Measurements from ENCODE around the gene GRK4. TPM values are rescaled to one million over a fixed set of nuclear protein-coding genes. Genes with fewer than 3 reads are reported as not detected.

The GRK4 gene
- total RNA-seq, 5 donors from 2014 or later (not counting 1 experiment from before 2014, with no cell fraction given), result 1.8 to 4.8 (median 2.5) TPM

DNA sequence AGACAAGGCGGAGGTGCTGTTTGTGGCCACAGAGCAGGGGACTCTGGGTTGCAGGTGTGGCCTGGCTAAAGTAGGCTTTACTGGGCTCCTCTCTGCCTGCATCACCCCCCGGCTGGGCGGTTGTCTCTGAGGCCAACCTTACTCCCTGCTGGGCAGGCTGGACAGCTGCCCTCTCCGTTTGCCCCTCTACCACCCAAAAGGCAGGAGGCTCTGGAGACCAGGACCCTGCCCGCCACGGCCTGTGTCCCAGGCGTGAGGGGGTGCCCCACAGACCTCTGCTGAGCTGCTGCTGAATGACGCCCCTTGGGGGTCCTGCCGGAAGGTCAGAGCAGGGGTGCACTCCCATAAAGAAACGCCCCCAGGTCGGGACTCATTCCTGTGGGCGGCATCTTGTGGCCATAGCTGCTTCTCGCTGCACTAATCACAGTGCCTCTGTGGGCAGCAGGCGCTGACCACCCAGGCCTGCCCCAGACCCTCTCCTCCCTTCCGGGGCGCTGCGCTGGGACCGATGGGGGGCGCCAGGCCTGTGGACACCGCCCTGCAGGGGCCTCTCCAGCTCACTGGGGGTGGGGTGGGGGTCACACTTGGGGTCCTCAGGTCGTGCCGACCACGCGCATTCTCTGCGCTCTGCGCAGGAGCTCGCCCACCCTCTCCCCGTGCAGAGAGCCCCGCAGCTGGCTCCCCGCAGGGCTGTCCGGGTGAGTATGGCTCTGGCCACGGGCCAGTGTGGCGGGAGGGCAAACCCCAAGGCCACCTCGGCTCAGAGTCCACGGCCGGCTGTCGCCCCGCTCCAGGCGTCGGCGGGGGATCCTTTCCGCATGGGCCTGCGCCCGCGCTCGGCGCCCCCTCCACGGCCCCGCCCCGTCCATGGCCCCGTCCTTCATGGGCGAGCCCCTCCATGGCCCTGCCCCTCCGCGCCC is 110.0 kb downstream of the GRK4 start:
- WGBS (ENCODE audit: insufficient coverage), result 21% methylated on average over 27 of the region's 54 CpGs
- Mint-ChIP-seq H3K4me1 (peaks cover 21 to 22% (median 22%) of the 10 kb centered on the region in 3 donors), H3K27me3 (no peaks in the 10 kb centered on the region), H3K36me3 (no peaks in the 10 kb centered on the region), H3K27ac (no peak overlapping the region), H3K9me3 (no peaks in the 10 kb centered on the region), H3K4me3 (peak overlapping the region; percentile 24 to 88 (median 34))
- Histone ChIP-seq H3K4me3 (ENCODE audit: control insufficient read depth in 1 of 2, extremely low read depth in 1 of 2, low read length in 1 of 2) (peak overlapping the region; percentile 44 to 64), H3K4me1 (ENCODE audit: control insufficient read depth in 1 of 2, extremely low read depth in 1 of 2, insufficient read depth in 2 of 2, low read length in 2 of 2) (peaks cover 12 to 23% of the 10 kb centered on the region in 2 experiments), H3K36me3 (ENCODE audit: control insufficient read depth in 2 of 2, extremely low read depth in 1 of 2, insufficient read depth in 1 of 2, low read length in 1 of 2) (no peaks in the 10 kb centered on the region), H3K27me3 (replicated peaks in 1 of 2; ENCODE audit: control insufficient read depth in 2 of 2, extremely low read depth in 1 of 2, insufficient read depth in 2 of 2, low read length in 1 of 2) (no peaks in the 10 kb centered on the region), H3K9me3 (no peaks in the 10 kb centered on the region), H3K27ac (ENCODE audit: low read length) (no peak overlapping the region)
- peak in 3 of 4 experiments; percentile 48 to 56 (median 49) for ATAC-seq (replicated peaks in 1 of 4)
- ChIA-PET CTCF (interaction anchor here in 1 of 2 donors (0.5 kb wide), 1 partner anchor 119 kb away, joined by 5 read pairs; no protein-coding TSS in a partner anchor), POLR2A (no interaction called here)
- peak in 7 of 35 experiments; percentile 1 to 17 (median 6) for DNase-seq

DNA sequence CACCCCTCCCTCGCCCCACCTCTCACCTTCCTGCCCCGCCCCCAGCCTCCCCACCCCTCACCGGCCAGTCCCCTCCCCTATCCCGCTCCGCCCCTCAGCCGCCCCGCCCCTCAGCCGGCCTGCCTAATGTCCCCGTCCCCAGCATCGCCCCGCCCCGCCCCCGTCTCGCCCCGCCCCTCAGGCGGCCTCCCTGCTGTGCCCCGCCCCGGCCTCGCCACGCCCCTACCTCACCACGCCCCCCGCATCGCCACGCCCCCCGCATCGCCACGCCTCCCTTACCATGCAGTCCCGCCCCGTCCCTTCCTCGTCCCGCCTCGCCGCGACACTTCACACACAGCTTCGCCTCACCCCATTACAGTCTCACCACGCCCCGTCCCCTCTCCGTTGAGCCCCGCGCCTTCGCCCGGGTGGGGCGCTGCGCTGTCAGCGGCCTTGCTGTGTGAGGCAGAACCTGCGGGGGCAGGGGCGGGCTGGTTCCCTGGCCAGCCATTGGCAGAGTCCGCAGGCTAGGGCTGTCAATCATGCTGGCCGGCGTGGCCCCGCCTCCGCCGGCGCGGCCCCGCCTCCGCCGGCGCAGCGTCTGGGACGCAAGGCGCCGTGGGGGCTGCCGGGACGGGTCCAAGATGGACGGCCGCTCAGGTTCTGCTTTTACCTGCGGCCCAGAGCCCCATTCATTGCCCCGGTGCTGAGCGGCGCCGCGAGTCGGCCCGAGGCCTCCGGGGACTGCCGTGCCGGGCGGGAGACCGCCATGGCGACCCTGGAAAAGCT is 110.9 kb downstream of the GRK4 start, which contains the start of the genes HTT and HTT-AS:
Gene HTT, plus strand, starts transcription at position 604 of the 768 bp plus-strand sequence. Its CDS starts 145 bp downstream, at position 749.
Gene HTT-AS, minus strand, starts transcription at position 461 of the 768 bp plus-strand sequence.
- peaks cover under 1% of the 10 kb centered on the region for H3K36me3 Mint-ChIP-seq
- Histone ChIP-seq H3K27ac (ENCODE audit: low read length) (peak within 1 kb of the TSS; percentile 67), H3K4me1 (ENCODE audit: control insufficient read depth in 1 of 2, extremely low read depth in 1 of 2, insufficient read depth in 2 of 2, low read length in 2 of 2) (peaks cover 12 to 23% of the 10 kb centered on the region in 2 experiments), H3K9me3 (no peaks in the 10 kb centered on the region), H3K36me3 (ENCODE audit: control insufficient read depth in 2 of 2, extremely low read depth in 1 of 2, insufficient read depth in 1 of 2, low read length in 1 of 2) (no peaks in the 10 kb centered on the region), H3K4me3 (ENCODE audit: control insufficient read depth in 1 of 2, extremely low read depth in 1 of 2, low read length in 1 of 2) (peak within 1 kb of the TSS; percentile 71 to 86), H3K27me3 (replicated peaks in 1 of 2; ENCODE audit: control insufficient read depth in 2 of 2, extremely low read depth in 1 of 2, insufficient read depth in 2 of 2, low read length in 1 of 2) (no peaks in the 10 kb centered on the region)
- ATAC-seq (replicated peaks in 1 of 4) (peak; percentile 88 to 91 (median 89)), DNase-seq (peak; percentile 84 to 98 (median 93))
- H3K9me3 Mint-ChIP-seq, result no peaks in the 10 kb centered on the region
- POLR2A ChIA-PET, result interaction anchor here in 1 of 2 donors (0.6 kb wide), 2 partner anchors 184 to 262 kb away, joined by 4 to 8 read pairs; no protein-coding TSS in a partner anchor
- CTCF ChIA-PET, result no interaction called here
- H3K27ac Mint-ChIP-seq, result peak within 1 kb of the TSS; percentile 74 to 85
- H3K4me1 Mint-ChIP-seq, result peaks cover 22 to 30% (median 27%) of the 10 kb centered on the region in 3 donors
- under 1% methylated on average over 54 of the region's 81 CpGs for WGBS (ENCODE audit: insufficient coverage)
- no peaks in the 10 kb centered on the region for H3K27me3 Mint-ChIP-seq
- H3K4me3 Mint-ChIP-seq, result peak within 1 kb of the TSS; percentile 77 to 88 (median 87)

DNA sequence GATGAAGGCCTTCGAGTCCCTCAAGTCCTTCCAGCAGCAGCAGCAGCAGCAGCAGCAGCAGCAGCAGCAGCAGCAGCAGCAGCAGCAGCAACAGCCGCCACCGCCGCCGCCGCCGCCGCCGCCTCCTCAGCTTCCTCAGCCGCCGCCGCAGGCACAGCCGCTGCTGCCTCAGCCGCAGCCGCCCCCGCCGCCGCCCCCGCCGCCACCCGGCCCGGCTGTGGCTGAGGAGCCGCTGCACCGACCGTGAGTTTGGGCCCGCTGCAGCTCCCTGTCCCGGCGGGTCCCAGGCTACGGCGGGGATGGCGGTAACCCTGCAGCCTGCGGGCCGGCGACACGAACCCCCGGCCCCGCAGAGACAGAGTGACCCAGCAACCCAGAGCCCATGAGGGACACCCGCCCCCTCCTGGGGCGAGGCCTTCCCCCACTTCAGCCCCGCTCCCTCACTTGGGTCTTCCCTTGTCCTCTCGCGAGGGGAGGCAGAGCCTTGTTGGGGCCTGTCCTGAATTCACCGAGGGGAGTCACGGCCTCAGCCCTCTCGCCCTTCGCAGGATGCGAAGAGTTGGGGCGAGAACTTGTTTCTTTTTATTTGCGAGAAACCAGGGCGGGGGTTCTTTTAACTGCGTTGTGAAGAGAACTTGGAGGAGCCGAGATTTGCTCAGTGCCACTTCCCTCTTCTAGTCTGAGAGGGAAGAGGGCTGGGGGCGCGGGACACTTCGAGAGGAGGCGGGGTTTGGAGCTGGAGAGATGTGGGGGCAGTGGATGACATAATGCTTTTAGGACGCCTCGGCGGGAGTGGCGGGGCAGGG is 111.7 kb downstream of the GRK4 start:
- peak; percentile 14 to 26 (median 16) for ATAC-seq (replicated peaks in 1 of 4)
- POLR2A ChIA-PET, result interaction anchor here in 1 of 2 donors (0.6 kb wide), 2 partner anchors 184 to 261 kb away, joined by 4 to 8 read pairs; no protein-coding TSS in a partner anchor
- H3K4me1 Mint-ChIP-seq, result peaks cover 30 to 37% (median 33%) of the 10 kb centered on the region in 3 donors
- peaks cover 4% of the 10 kb centered on the region for H3K36me3 Mint-ChIP-seq
- under 1% methylated on average over 50 of the region's 60 CpGs for WGBS (ENCODE audit: insufficient coverage)
- Histone ChIP-seq H3K36me3 (ENCODE audit: control insufficient read depth in 2 of 2, extremely low read depth in 1 of 2, insufficient read depth in 1 of 2, low read length in 1 of 2) (no peaks in the 10 kb centered on the region), H3K9me3 (no peaks in the 10 kb centered on the region), H3K27ac (ENCODE audit: low read length) (peak overlapping the region; percentile 67), H3K4me3 (ENCODE audit: control insufficient read depth in 1 of 2, extremely low read depth in 1 of 2, low read length in 1 of 2) (peak overlapping the region; percentile 71 to 86), H3K27me3 (replicated peaks in 1 of 2; ENCODE audit: control insufficient read depth in 2 of 2, extremely low read depth in 1 of 2, insufficient read depth in 2 of 2, low read length in 1 of 2) (no peaks in the 10 kb centered on the region), H3K4me1 (ENCODE audit: control insufficient read depth in 1 of 2, extremely low read depth in 1 of 2, insufficient read depth in 2 of 2, low read length in 2 of 2) (peaks cover 16 to 23% of the 10 kb centered on the region in 2 experiments)
- H3K9me3 Mint-ChIP-seq, result no peaks in the 10 kb centered on the region
- H3K4me3 Mint-ChIP-seq, result peak overlapping the region; percentile 77 to 88 (median 83)
- CTCF ChIA-PET, result interaction anchor here in 1 of 2 donors (0.5 kb wide), 1 partner anchor 38 kb away, joined by 4 read pairs; no protein-coding TSS in a partner anchor
- H3K27ac Mint-ChIP-seq, result peak overlapping the region; percentile 44 to 52
- peak in 29 of 35 experiments; percentile 6 to 48 (median 16) for DNase-seq
- H3K27me3 Mint-ChIP-seq, result no peaks in the 10 kb centered on the region

DNA sequence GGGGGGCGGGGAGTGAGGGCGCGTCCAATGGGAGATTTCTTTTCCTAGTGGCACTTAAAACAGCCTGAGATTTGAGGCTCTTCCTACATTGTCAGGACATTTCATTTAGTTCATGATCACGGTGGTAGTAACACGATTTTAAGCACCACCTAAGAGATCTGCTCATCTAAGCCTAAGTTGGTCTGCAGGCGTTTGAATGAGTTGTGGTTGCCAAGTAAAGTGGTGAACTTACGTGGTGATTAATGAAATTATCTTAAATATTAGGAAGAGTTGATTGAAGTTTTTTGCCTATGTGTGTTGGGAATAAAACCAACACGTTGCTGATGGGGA is 112.2 kb downstream of the GRK4 start:
- POLR2A ChIA-PET, result no interaction called here
- no peak for DNase-seq
- ATAC-seq (replicated peaks in 1 of 4), result no peak
- 13% methylated on average over 1 of the region's 8 CpGs for WGBS (ENCODE audit: insufficient coverage)
- peaks cover 4% of the 10 kb centered on the region for H3K36me3 Mint-ChIP-seq
- peaks cover 35 to 42% (median 36%) of the 10 kb centered on the region in 3 donors for H3K4me1 Mint-ChIP-seq
- H3K27ac Mint-ChIP-seq, result peak overlapping the region in 1 of 2 donors; percentile 22
- H3K27me3 Mint-ChIP-seq, result no peaks in the 10 kb centered on the region
- H3K4me3 Mint-ChIP-seq, result peak overlapping the region; percentile 77 to 88 (median 83)
- H3K36me3 ChIP-seq (ENCODE audit: control insufficient read depth in 2 of 2, extremely low read depth in 1 of 2, insufficient read depth in 1 of 2, low read length in 1 of 2), result no peaks in the 10 kb centered on the region
- peak overlapping the region in 1 of 2 donors; percentile 71 for H3K4me3 ChIP-seq (ENCODE audit: control insufficient read depth in 1 of 2, extremely low read depth in 1 of 2, low read length in 1 of 2)
- no peak overlapping the region for H3K27ac ChIP-seq (ENCODE audit: low read length)
- CTCF ChIA-PET, result interaction anchor here in 1 of 2 donors (0.5 kb wide), 1 partner anchor 38 kb away, joined by 4 read pairs; no protein-coding TSS in a partner anchor
- H3K9me3 ChIP-seq, result no peaks in the 10 kb centered on the region
- no peaks in the 10 kb centered on the region for H3K9me3 Mint-ChIP-seq
- H3K4me1 ChIP-seq (ENCODE audit: control insufficient read depth in 1 of 2, extremely low read depth in 1 of 2, insufficient read depth in 2 of 2, low read length in 2 of 2), result peaks cover 16 to 23% of the 10 kb centered on the region in 2 experiments
- H3K27me3 ChIP-seq (replicated peaks in 1 of 2; ENCODE audit: control insufficient read depth in 2 of 2, extremely low read depth in 1 of 2, insufficient read depth in 2 of 2, low read length in 1 of 2), result no peaks in the 10 kb centered on the region

DNA sequence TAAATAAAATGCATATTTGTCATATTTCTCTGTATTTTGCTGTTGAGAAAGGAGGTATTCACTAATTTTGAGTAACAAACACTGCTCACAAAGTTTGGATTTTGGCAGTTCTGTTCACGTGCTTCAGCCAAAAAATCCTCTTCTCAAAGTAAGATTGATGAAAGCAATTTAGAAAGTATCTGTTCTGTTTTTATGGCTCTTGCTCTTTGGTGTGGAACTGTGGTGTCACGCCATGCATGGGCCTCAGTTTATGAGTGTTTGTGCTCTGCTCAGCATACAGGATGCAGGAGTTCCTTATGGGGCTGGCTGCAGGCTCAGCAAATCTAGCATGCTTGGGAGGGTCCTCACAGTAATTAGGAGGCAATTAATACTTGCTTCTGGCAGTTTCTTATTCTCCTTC is 114.4 kb downstream of the GRK4 start:
- DNase-seq (no peak), ATAC-seq (replicated peaks in 1 of 4) (no peak)
- Histone ChIP-seq H3K4me1 (ENCODE audit: control insufficient read depth in 1 of 2, extremely low read depth in 1 of 2, insufficient read depth in 2 of 2, low read length in 2 of 2) (peaks cover 23 to 28% of the 10 kb centered on the region in 2 experiments), H3K4me3 (ENCODE audit: control insufficient read depth in 1 of 2, extremely low read depth in 1 of 2, low read length in 1 of 2) (no peak overlapping the region), H3K27me3 (replicated peaks in 1 of 2; ENCODE audit: control insufficient read depth in 2 of 2, extremely low read depth in 1 of 2, insufficient read depth in 2 of 2, low read length in 1 of 2) (no peaks in the 10 kb centered on the region), H3K27ac (ENCODE audit: low read length) (no peak overlapping the region), H3K36me3 (ENCODE audit: control insufficient read depth in 2 of 2, extremely low read depth in 1 of 2, insufficient read depth in 1 of 2, low read length in 1 of 2) (no peaks in the 10 kb centered on the region), H3K9me3 (no peaks in the 10 kb centered on the region)
- 71% methylated on average over 1 of the region's 2 CpGs for WGBS (ENCODE audit: insufficient coverage)
- ChIA-PET POLR2A (no interaction called here), CTCF (interaction anchor here in 1 of 2 donors (0.5 kb wide), 1 partner anchor 396 kb away, joined by 5 read pairs; no protein-coding TSS in a partner anchor)
- Mint-ChIP-seq H3K9me3 (no peaks in the 10 kb centered on the region), H3K27me3 (no peaks in the 10 kb centered on the region), H3K27ac (peak overlapping the region in 1 of 2 donors; percentile 53), H3K4me3 (peak overlapping the region in 1 of 3 donors; percentile 13), H3K4me1 (peaks cover 51 to 54% (median 51%) of the 10 kb centered on the region in 3 donors), H3K36me3 (peaks cover 4% of the 10 kb centered on the region)
